22Rv1 (cell line): ENCODE results near the gene PI4K2B.

ENCODE experiments used
- ZFX ChIP-seq: fragments of 450-650 bp; IDR thresholded peaks from 2 replicates; pipeline ENCODE4 v1.6.1; 2017; ENCODE audit warnings: antibody characterized with exemption, borderline replicate concordance
- TF ChIP-seq, protein P1 (sequence below): fragments of 450-650 bp; IDR thresholded peaks from 2 replicates; pipeline ENCODE4 v1.5.1; 2017; ENCODE audit warnings: mild to moderate bottlenecking

DNA sequence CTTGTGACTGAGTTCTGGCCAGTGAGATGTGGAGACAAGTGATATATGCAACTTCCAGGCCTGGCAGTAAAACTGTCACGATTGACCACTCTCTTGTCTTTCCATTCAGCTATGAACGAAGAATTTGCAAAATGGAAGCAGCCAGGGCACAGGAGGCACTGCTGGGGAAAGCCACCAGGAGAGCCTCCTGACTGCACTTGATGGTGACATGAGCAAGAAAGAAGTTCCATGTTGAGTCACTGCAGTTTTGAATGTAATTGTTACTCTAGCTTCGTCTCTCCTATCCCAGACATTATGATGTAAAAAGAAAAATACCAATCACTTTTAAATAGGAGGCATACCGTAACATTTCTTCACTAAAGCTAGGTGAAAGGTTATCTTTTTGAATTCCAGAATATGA, 46.4 kb downstream of the PI4K2B start:
- TF ChIP-seq, protein P1, sequence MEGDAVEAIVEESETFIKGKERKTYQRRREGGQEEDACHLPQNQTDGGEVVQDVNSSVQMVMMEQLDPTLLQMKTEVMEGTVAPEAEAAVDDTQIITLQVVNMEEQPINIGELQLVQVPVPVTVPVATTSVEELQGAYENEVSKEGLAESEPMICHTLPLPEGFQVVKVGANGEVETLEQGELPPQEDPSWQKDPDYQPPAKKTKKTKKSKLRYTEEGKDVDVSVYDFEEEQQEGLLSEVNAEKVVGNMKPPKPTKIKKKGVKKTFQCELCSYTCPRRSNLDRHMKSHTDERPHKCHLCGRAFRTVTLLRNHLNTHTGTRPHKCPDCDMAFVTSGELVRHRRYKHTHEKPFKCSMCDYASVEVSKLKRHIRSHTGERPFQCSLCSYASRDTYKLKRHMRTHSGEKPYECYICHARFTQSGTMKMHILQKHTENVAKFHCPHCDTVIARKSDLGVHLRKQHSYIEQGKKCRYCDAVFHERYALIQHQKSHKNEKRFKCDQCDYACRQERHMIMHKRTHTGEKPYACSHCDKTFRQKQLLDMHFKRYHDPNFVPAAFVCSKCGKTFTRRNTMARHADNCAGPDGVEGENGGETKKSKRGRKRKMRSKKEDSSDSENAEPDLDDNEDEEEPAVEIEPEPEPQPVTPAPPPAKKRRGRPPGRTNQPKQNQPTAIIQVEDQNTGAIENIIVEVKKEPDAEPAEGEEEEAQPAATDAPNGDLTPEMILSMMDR, result no peak
- TF ChIP-seq ZFX, result no peak
